NK-92 treated with Interleukin-12 subunit alpha and Interleukin-12 subunit beta, amount 100 ng/mL, for 24 hours (cell line): ENCODE results near the gene ENPP3.

Experiments used
- DNase-seq: peaks from one replicate; lab custom pipeline; 2025; lab: John Stamatoyannopoulos, UW

ENPP3 gene

DNA sequence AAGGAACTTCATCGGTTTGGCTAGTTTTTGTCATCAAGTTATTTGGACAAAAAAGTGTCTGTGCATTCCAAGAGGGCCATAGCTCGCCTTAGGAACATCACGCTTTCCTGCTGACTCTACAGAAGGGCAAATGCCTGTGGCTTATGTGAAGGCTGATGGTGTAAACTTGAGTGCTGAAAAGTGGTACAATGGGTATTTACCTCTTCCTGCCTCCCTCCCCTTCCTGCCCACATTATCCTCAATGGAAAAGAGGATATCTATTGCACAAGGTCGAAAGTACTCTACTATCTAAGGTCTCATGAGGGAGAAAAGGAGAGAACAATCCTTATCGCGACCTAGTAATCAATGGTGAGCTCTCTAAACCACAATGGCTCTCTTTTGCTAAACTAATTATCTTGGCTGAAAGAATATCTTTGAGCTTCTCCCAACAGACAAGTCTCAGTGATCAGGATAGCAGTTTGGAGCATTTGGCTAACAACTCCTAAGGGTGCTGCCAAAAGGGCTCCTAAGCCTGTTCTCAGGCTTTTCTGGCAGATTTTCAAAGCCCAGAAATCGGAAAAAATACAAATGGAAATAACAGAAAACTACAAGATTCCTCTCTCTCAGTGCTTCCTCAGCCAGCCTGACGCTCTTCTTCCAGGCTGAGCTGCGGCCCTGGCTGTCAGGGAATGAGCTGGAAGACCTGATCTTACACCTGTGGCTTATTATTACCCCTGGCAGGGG lies 128.1 kb downstream of the ENPP3 start:
- DNase-seq = no peak

- DNase-seq = no peak
Measured at GRCh38 chr6:131765804-131766135, 128.7 kb downstream of the ENPP3 start.

- no peak for DNase-seq
Measured at GRCh38 chr6:131766631-131767030, 129.5 kb downstream of the ENPP3 start.

DNA sequence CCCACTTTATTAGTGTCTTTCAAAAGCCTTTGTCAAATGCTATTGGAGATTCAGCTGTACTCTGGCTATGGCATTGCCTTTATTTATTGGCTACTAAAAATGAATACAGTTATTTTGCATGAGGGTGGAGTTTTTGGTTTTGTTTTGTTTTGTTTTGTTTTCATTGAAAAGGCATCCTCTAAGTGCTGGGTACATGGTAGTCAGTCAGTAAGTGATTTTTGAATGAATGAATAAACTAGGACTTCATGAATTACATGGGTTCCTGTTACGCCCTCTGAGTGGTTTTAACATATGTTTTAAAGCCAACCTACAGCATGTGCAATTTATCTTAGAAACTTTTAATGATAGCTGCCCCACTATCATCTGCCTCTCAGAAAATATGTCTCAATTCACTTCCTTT lies 131.9 kb downstream of the ENPP3 start:
- DNase-seq = no peak

GRCh38 chr6:131769385-131770141 lies 132.5 kb downstream of the ENPP3 start:
- no peak for DNase-seq

DNA sequence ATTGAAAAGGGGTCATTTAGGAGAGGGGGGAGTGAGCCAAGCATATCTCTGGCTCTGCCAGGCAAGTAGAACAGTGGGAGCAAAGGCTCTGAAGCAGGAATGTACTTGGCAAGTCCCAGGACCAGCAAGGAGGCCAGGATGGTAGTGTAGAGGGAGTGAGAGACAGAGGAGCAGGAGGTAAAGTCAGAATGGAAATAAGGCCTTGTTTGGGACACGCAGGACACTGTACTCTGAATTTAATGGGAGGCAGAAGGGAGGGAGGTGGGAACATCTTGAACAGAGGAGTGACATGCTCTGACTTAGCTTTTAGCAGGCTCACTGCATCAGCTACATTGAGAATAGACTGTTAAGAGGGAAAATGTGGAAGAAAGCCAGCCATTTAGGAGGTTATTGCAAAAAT lies 133.7 kb downstream of the ENPP3 start:
- no peak for DNase-seq

- no peak for DNase-seq
Measured at GRCh38 chr6:131773284-131773950, 136.3 kb downstream of the ENPP3 start.

GRCh38 chr6:131775886-131776285 lies 138.8 kb downstream of the ENPP3 start:
- DNase-seq = no peak

DNA sequence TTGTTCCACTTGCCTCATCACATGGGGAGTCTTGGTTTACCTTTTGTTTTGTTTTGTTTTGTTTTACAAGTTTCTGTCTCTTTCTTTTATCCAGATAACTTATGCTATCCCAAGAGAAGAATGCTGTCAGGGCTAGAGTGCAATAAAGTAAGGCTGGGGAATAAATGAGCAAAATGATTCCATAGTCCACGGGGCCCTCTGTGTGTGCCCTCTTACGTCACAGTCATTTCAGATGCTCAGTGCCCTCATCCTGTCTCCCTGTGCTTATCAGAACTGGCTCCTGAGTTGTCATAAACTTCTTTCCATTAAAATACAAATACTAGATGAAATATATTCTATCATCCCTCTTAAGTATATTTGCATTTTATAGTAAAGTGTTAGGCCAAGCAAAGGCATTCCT lies 139.9 kb downstream of the ENPP3 start:
- no peak for DNase-seq

DNA sequence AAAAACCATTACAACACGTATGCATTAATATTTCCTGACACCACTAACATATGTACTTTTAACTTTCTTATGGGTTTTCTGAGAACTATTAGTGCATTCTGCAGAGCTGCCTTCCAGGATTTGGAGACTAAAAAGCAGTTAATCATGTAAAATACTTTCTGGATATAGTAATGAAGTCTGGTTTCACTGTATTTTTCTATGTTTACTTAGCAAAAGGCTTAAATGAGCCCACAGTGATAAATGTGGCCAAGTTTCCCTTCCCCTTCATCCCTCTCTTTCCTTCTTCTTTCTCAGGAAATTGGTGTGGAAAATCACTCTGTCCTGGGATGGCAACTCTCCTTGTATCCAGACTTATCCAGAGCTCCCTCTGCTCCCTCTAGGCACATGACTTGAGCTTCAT lies 141.1 kb downstream of the ENPP3 start:
- DNase-seq = no peak

DNA sequence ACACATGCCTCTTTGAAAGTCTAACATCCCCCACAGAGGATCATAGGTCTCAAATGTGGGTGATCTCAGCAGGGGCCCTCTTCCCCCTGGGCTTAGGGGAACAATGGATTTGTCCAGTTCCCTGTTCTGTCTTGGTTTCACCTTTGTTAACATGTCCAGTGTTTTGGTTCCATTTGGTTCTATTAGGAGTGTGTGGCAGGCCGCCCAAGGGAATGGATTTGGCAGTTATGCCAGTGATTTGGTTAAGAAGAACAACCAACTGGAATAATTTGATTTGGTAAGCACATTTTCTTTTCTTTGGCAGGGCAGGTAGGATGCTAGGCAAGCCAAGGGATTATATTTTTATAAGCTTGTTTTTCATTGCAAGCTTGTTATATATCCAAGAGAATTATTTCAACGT lies 142.2 kb downstream of the ENPP3 start:
- no peak for DNase-seq

DNA sequence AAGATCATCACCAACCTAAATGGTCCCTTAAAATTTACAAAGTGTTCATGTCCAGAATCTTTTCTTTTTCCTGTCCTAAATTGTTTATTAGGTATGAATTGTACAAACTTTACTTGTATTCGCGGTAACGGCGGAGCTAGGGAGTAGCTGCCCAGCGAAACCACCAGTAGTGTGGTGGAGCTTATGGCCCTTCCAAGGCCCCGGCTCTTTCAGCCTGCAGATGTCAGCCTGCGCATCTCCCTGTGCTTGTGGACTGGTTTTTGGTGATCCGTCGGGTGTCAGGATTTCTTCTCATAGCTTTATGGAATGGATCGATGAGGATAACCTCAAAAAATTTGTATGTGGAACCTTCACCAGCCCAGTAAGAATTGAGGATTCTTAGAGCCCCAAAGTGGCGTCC lies 143.5 kb downstream of the ENPP3 start:
- no peak for DNase-seq

- DNase-seq = no peak
Measured at GRCh38 chr6:131781687-131782086, 144.6 kb downstream of the ENPP3 start.

- no peak for DNase-seq
Measured at GRCh38 chr6:131782764-131783163, 145.7 kb downstream of the ENPP3 start.

- no peak for DNase-seq
Measured at GRCh38 chr6:131784561-131784960, 147.5 kb downstream of the ENPP3 start.

DNA sequence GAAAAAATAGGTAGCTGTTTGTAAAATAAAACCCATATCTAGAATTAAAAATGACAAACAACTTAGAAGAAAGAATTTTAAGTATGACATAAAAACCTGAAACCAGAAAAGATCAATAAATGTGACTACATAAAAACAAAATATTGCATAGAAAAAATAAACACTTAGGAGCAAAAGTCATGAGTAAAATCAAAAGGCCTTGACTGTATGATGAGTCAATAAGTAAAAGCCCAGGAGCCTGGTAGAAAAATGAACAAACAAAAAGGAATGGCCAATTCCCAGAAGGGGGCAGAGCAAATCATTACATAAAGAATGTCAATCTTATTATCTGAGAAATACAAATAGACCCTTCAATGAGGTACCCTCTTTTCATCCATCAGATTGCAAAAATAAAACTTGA lies 150.0 kb downstream of the ENPP3 start:
- DNase-seq = no peak

DNA sequence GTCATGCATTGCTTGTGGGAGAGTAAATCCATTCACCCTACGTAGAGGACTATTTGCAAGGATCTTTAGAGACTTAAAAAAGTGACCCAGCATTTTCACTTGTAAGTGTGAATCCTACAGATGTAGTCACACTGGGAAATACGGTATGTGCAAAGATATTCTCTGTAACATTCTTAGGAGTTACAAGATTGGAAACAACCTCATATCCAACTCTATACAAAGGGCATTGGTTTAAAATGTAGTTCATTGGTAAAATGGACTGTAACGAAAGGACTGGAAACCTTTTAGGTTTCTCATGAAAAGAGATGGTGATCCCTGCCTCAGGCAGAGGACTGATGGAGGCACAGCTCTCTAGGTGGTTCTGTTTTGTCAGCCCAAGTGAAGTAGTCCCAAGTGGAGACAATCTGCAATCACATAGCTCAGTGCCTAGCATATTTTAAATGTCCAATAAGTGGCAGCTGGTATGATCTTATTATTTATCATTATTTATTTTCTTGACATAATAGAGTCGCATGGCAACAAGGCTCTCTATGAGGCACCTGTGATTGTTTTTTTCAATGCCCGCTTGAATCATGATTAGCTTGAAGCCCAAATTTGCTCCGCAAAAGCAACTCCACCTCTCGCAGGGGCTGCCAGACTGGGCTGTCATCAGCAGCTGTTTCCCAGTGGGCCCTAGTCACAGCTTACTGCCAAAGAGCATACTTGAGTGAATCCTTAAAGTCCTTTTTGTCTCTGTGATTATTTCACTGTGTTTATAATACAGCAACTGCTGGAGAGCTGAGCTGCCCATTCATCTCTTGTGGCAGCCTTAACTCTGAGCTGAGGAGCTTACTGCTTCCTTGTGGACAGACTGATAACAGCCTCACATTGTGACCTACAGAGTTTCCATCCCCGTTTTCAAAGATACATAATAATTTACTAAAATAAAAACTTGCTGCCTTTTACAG lies 150.9 kb downstream of the ENPP3 start:
- no peak for DNase-seq

GRCh38 chr6:131789219-131789618 lies 152.1 kb downstream of the ENPP3 start:
- no peak for DNase-seq

- DNase-seq = no peak
Measured at GRCh38 chr6:131791476-131791875, 154.4 kb downstream of the ENPP3 start.

- no peak for DNase-seq
Measured at GRCh38 chr6:131792091-131792496, 155.0 kb downstream of the ENPP3 start.

GRCh38 chr6:131795366-131795765 lies 158.3 kb downstream of the ENPP3 start:
- no peak for DNase-seq
